KOPT-K1 (cell line): ENCODE results near the gene TRIM62.
A peak's percentile ranks its signal among the peaks of the same experiment; 100 is the strongest.

Experiments
- H3K27ac ChIP-seq: fragments of 200-600 bp; sonication (generic); 2 replicates; pipeline ENCODE4 v1.5.1; 2016; ENCODE audit warnings: antibody characterized with exemption, mild to moderate bottlenecking, low read depth, low read length; ENCODE audit not compliant: poor library complexity, severe bottlenecking
- H3K36me3 ChIP-seq: fragments of 200-600 bp; sonication (generic); 2 replicates; pipeline ENCODE4 v1.5.1; 2017; ENCODE audit warnings: antibody characterized with exemption, mild to moderate bottlenecking, low read length, moderate library complexity; ENCODE audit not compliant: insufficient read depth
- H3K9me3 ChIP-seq: fragments of 200-600 bp; sonication (generic); 2 replicates; pipeline ENCODE4 v1.5.1; 2017; ENCODE audit warnings: antibody characterized with exemption, low read length, mild to moderate bottlenecking; ENCODE audit not compliant: insufficient read depth, poor library complexity, severe bottlenecking

TRIM62 gene

DNA sequence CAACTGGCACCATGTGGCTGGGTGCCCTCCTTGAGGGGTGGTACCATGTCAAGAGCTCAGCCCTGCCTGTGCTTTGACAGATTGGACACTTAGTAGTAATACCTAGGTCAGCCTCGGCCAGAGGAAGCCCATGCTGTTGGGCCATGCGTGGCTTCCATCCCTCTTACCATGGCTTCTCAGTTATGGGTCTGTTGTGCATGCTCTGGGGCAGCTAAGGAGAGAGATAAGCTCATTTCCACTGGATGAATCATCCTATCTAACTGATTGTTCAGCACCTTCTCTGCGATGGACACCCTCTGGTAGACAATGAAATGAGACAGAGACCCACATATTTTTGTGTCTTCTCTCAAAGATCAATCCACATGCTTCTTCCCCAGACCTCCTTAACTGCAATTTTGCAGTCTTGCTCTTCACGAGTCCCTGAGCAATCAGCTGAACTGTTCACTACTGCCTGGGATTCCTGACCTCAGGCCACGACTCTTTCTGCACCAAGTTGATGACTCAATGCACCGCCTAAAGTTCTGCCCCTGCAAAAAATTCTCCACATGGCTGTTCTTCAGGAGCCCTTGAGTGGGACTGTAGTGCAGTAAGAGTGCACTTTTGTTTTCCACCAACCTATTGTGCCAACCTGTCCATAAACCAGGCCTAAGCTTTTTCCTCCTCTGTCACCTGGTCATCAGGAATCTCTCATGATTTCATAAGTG, 6.9 kb upstream of the TRIM62 start:
- Histone ChIP-seq H3K27ac (no peak overlapping the region), H3K36me3 (no peaks in the 10 kb centered on the region), H3K9me3 (no peaks in the 10 kb centered on the region)

DNA sequence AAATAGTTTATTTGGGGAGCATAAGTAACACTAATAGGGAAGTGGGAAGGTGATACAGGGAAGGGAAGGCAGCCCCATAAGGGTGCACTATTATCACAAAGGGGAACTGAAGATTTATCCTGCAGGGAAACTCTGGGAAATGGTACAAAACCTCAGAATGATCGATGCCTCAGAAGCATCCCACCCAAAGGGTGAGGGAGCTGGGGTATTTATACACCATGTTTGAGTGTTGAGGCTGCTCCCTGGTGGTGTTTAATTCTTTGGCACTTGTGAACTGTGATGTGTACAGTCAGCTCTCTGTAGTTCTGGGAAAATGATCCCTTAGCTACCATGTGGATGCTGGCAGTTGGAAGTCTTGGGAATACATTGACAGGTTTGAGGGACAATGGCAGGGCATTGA, 5.1 kb upstream of the TRIM62 start:
- Histone ChIP-seq H3K9me3 (no peaks in the 10 kb centered on the region), H3K36me3 (no peaks in the 10 kb centered on the region), H3K27ac (no peak overlapping the region)

DNA sequence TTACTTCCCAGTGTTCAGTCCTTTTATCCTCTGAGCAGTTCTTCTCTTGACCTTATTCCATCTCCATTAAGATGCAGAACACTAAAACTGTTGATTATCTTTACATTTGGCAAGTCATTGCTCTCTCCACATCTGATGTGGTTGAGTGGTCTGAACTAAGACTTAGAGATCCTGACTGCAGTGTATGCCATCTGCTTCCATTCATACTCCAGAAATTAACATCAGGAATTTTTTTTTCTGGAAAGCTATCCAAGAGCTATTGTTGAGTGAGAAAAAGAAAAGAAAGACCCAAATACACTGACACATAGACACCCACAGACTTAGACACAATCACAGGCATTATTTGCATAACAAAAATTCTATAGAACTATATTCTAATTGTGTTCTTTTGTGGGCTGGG, 3.7 kb upstream of the TRIM62 start:
- H3K9me3 ChIP-seq = no peaks in the 10 kb centered on the region
- no peak overlapping the region for H3K27ac ChIP-seq
- no peaks in the 10 kb centered on the region for H3K36me3 ChIP-seq

DNA sequence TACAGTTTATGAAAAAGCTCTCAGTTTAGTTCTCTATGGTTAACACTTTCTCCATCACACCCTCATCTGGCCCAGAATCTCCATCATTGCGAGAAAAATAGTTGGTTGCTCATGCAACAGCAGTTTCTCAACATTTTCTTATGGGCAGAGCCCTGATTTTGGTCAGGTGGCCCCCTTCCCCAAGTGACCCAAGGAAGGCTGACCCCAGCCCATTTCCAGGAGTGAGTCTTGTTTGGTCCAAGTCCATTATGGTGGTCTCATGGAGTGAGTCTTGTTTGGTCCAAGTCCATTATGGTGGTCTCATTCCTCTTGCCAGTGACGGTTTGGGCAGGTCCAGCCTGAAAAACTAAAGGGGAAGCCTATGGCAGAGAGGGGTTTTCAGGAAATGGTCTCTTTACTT, 1.5 kb upstream of the TRIM62 start:
- Histone ChIP-seq H3K27ac (no peak overlapping the region), H3K9me3 (no peaks in the 10 kb centered on the region), H3K36me3 (no peaks in the 10 kb centered on the region)

DNA sequence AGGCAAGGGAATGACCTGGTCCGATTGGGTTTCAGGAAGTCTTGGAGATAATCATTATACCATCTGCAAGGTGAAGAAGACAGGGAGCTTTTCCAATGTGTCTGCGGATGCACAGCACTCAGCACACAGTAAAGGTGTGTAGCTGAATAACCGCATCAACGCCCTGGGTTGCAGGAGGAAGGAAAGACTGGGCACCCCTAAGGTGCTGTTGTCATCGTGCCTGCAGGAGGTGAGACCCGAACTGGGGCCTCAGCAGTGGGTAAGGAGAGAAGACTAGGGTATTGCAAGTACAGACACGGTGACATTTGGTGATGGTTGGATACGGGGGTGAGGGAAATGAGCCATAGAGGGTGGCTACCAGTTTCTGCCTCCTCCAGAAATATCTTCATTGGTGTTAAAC, 1.1 kb upstream of the TRIM62 start:
- Histone ChIP-seq H3K27ac (no peak overlapping the region), H3K9me3 (no peaks in the 10 kb centered on the region), H3K36me3 (no peaks in the 10 kb centered on the region)

DNA sequence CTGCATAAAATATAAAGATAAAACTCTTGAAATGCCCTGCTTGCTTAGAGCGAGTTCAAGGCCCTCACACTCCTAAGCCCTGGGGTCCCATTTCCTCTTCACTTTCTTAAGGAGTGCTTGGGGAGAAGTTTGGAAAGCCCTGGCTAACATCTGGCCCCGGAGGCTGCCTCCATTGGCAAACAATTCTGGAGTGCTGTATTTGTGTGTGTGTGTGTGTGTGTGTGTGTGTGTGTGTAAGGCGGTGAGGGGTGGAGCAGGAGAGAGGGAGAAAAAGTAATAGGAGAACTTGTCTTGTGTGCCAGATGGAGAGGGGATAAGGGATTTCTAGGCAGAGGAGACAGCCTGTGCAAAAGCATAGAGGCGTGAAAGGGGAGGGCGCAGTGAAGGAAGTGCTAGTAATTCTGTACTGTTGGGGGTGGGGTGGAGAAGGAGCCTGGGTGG, 578 bp upstream of the TRIM62 start:
- no peaks in the 10 kb centered on the region for H3K9me3 ChIP-seq
- H3K27ac ChIP-seq = no peak overlapping the region
- H3K36me3 ChIP-seq = no peaks in the 10 kb centered on the region

DNA sequence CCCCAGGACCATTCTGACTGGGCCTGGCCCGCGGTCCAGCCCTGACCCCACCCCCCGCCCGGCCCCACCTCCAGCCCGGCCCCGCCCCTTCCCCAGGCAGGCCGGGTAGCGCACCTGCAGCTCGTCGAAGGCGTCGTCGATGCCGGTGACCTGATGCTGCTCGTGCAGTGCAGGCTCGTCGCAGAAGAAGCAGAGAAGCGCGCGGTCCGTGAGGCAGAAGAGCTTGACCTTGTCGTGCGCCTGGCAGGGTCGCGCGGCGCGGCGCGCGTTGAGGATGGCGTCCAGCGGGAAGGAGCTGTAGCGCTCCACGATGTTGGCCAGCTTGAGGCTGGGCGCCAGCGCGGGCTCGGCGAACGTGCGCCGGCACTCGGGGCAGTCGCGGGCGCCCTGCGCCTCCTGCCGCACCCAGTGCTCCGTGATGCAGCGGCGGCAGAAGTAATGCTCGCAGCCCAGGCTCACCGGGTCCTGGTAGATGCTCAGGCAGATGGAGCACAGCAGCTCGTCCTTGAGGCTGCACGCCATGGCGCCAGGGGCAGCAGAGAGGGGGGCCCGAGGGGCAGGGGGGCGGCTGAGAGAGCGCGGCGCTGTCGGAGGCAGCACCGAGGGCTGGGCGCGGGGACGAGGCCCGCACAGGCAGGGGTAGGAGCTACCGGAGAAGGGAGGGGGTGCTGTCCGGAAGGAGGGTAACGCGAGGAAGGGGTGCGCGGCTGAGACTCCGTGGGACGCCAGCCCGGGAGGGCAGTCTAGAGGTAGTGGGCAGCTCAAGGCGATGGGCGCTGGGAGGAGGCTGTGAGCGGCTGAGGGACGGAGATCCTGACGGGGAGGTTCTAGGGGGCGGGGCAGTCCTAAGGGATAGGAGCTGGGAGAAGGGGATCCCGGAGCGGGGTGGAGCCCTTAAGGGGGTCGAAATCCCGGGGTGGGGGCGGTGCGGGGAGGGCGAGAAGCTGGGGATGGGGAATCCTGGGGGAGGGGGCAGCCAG, 642 bp downstream of the TRIM62 start:
- no peaks in the 10 kb centered on the region for H3K36me3 ChIP-seq
- peak overlapping the region; percentile 33 for H3K27ac ChIP-seq
- no peaks in the 10 kb centered on the region for H3K9me3 ChIP-seq

DNA sequence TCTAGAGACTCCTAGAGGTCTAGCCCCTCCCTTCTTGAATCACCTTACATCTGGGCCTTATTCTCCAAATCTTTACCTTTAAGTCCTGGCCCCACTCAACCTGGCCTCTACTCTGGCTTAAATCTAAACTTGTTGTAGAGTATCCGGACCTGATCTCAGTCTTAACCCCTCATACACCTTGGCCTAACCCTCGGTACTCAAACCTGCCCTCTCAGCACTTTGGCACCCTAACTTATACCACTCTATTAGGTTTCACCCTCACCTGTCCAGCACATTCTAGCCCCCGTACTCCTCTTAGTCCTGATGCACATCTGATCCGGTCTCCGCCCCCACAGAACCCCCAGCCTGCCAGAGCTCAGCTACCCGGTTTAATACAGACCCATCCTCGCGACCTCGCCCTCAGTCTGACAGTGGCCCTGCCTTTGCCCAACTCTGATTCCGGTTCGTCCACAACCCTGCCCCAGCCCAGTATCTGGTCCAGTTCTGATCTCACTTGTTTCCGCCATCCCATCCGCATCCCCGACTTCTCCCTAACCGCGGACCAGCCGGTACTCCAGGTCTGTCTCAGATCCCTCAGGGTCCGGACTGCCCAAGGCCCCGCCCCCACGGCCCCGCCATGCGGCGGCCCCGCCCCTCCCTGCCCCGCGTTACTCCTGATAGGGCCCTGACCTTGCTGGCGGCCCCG, 1.5 kb downstream of the TRIM62 start:
- H3K36me3 ChIP-seq = no peaks in the 10 kb centered on the region
- no peak overlapping the region for H3K27ac ChIP-seq
- H3K9me3 ChIP-seq = no peaks in the 10 kb centered on the region

DNA sequence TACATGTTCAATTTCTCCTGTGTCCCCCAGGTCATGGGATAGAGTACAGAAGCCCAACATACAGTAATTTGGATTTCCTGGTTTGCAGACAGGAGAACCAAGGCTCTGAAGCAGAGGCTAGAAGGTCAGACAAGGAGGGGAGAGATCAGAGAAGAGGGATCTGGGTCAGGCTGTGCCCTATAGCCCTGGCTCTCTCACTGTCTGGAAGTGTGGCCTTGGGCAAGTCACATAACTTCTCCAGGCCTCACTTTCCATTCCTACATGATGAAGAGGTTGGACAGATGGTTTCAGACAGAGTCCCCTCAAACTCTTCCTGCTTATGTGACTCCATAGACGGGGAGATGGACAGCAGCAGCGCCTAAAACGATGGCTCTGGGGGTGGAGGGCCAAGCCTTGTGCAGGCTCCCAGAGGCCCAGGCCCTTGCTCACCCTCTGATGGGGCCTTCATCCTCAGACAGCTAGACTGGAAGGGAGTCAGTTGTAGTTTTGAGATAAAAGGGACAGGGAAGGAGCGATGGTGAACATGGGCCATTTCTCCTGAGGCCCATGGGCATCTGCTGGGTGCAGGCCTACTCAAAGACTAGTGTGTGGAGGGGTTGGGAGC, 2.9 kb downstream of the TRIM62 start:
- no peak overlapping the region for H3K27ac ChIP-seq
- no peaks in the 10 kb centered on the region for H3K9me3 ChIP-seq
- H3K36me3 ChIP-seq = no peaks in the 10 kb centered on the region

DNA sequence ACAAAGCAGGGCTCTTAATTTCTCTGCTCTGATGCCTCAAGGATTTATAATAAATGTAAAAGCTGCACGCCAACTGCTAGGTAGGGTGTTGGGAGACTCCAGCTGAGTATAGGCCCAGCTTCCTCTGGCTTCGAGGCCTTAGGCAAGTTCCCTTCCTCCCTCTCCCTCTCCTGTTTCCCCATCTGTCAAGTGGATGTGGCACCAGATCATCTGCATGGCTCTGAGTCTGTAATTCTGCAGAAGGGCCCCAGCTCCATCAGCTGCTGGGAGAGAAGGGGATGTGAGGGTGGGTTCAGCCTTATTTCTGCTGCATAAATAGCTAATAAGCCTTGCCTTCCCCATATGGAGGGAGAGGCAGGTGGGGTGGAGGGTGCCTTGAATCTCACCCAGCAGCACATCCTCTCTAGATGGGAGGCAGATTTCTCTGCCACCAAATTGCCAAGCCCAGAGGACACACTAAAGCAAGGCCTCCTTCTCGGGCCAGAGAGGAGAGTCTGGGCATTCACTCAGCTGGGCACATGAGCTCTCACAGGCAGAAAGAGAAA, 3.8 kb downstream of the TRIM62 start:
- Histone ChIP-seq H3K9me3 (no peaks in the 10 kb centered on the region), H3K27ac (no peak overlapping the region), H3K36me3 (no peaks in the 10 kb centered on the region)

DNA sequence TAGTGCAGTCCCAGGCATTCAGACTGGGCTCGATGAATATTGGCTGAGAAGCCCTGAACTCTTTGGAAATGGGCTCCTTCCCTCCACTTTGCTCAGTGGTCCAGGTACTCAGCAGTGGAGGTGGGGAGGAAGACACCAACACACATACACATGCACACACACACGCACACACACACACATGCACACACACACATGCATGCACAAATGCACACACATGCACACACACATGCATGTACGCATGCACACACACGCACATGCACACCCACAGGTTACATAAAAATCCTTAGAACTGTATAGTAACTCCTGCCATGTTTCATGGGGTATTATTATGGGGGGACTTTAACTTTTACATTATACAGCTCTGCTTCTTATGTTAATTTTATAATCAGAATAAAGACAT, 5.0 kb downstream of the TRIM62 start:
- no peaks in the 10 kb centered on the region for H3K9me3 ChIP-seq
- H3K27ac ChIP-seq = no peak overlapping the region
- no peaks in the 10 kb centered on the region for H3K36me3 ChIP-seq

DNA sequence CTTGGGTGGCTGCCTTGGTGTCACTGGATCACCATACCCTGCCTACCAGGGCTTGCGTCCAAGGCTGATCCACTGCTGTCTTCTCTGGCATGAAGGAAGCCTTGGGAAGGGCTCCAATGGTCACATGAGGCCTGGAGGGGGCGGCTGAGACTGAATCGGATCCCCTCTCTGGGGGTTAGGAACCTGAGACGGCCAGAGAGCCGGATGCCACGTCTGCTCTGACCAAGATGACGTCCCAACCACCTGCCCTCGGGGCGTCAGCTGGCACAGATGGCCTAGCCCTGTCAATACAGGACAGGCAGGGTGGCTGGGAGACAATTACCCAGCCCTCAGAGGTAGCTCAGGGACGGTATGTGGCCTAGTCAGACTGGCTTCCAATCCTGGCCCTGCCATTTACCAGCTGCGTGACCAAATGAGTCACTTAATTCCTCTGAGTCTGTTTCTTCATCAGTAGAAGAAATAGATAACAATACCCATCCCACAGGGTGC, 5.4 kb downstream of the TRIM62 start:
- Histone ChIP-seq H3K36me3 (no peaks in the 10 kb centered on the region), H3K9me3 (no peaks in the 10 kb centered on the region), H3K27ac (no peak overlapping the region)

DNA sequence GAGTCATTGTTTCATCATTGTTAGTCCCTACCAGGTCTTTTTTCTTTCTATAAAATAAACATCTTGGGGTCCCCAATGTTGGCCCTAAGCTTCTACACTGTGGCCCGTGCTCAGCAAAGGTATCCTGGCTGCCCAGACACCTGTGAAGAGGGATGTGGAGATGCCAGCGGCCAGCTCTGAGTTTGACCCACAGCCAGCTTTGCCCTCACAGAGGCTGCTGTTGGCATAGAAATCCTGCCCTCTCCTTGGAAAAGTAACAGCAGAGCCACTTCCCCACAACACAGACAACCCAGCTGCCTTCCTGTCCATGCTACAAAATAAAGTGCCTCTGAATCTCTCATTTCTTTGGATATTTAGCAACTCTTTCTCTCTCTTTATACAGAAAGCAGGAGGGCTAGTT, 6.0 kb downstream of the TRIM62 start:
- Histone ChIP-seq H3K9me3 (no peaks in the 10 kb centered on the region), H3K27ac (no peak overlapping the region), H3K36me3 (no peaks in the 10 kb centered on the region)

DNA sequence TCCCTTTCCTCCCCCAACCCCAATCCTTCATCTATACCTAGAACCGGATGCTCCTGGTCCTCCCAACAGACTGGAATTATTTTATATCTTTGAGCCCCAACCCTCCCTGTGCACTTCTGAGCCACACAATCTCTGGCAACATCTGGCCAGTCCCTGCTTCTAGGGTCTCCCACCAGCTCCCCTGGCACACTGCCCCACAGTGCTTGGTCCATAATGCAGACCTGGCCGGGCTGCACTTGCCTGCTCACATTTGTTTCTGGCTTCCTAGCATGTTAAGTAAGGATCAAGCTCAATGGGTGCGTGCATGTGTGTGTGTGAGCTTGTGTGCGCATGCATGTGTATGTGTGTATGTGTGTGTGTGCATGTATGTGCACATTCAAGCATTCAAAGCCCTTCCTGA, 8.8 kb downstream of the TRIM62 start:
- no peaks in the 10 kb centered on the region for H3K36me3 ChIP-seq
- no peaks in the 10 kb centered on the region for H3K9me3 ChIP-seq
- H3K27ac ChIP-seq = no peak overlapping the region
